GM20431 (cell line): ENCODE measurements around the gene MIDN.
"Not testable (repeated sequence)": the region's sequence is repeated elsewhere in the genome, so short reads cannot be mapped to it uniquely, and the experiment has no call there.

Experiments used
- in situ Hi-C: fragments of 300-500 bp; cut with MseI, MboI; formaldehyde crosslinking; loops from one replicate; pipeline ENCODE4 v1.15.0; 2020; ENCODE audit warnings: low sequenced_read_pairs; ENCODE audit not compliant: unreplicated experiment

MIDN gene

DNA sequence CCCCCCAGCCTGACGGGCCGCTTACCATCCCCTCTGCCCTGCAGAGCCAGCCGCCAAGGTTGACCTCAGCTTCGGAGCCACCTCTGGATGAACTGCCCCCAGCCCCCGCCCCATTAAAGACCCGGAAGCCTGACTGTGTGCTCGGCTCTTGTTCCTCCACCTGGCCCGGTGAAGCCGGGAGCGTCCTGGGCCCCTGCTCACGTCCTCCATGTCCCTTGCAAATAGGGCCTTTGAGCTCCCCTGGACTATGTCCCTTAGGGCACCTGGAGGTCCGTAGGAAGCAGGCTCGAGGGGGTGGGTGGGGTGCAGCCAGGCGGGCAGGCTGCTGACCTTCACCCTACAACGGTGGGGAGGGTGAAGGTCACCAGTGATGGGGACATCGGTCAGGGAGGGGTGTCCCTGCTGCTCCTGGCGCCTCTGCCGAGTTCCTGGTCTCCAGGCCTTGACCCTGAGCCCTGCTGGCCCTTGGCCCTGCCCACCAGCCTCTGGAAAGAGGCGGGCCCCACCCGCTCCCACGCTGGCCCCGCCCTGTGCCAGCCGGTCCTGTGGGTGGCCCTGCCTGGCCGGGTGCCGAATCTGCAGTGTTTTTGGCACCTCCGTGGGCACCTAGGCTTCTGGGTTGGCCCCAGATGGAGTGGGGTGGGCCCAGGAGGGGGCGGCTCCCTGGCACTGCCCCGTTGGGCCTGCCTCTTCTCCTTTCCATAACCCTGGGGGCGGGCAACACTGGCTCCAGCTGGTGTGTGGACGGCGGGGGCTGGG is 3.5 kb upstream of the MIDN start:
- in situ Hi-C loops, result no loop called here

DNA sequence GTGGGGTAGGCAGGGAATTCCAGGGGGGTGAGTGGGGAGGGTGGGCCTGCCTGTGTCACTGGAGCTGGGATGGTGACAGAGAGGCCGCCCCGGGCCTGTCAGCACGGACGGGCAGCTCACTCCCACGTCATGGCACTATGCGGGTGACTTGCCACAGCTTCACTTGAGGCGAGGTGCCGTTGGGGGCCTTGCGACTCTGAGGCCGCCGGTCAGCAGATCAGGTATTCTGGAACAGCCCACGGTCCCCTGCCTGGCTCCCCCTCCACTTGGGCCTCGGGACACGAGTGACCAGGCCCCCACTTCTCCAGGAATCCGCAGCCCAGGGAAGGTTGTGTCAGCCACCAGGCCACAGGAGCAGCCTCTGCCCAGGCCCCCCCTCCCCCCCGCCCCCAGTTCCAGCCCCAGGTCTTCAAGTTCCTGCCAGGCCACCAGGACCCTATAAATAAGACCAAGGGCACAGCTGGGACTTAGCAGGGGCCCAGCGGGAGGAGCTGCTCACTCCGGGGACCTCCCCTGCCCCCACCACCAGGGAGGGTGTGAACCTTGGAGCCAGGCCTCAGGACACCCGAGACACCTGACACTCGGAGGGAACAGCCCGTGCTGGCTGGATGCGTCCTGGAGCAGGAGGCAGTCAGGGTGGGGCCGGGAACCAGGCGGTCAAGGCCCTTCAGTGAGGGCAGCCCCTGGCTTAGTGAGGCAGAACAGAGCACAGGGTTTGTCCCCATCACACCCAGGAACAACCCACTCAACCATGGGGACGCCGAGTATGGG is 2.7 kb upstream of the MIDN start:
- in situ Hi-C loops, result no loop called here

DNA sequence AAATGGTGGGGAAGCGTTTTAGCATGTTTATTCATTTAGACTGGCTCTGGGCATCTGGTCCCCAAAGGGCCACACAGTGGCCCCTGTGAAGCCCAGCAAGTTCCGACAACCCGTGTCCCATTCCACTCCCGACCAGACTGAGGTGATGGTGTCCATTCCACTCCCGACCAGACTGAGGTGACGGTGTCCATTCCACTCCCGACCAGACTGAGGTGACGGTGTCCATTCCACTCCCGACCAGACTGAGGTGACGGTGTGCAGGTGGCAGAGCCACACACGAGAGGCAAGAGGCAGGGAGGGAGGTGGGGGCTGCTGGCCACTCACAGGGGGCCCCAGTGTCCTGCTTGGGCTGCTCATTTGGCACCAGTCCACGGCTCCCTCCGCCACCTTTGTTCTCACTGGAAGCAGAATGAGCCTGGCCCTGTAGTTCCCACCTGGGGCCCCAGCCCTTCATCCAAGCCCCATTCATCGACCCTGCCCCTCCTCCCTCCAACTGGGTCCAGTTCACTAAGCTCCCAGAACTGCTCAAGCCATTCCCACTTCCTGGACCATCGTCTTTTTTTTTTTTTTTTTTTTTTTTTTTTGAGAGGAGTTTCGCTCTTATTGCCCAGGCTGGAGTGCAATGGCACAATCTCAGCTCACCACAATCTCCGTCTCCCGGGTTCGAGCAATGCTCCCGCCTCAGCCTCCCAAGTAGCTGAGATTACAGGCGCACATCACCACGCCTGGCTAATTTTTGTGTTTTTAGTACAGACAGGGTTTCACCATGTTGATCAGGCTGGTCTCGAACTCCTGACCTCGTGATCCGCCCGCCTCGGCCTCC is 1.9 kb upstream of the MIDN start:
- in situ Hi-C loops, result not testable (repeated sequence)

DNA sequence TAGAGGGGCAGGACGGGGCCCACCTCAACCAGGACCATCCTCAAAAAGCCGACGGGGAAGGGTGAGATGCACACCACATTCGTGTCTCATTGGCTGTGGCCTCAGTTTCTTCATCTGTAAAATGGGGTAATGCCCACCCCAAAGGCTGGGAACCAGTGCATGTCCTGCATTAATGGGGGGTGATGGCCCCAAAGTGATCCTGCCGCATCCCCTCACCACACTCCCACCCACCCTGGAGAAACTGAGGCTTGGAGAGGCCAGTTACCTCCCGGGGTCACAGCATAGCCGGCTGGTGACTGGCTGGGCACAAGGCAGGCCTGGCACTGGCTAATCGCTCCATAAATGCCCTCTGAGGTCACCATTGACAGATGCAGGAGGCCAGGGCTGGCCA is 640 bp upstream of the MIDN start:
- in situ Hi-C loops, result no loop called here

DNA sequence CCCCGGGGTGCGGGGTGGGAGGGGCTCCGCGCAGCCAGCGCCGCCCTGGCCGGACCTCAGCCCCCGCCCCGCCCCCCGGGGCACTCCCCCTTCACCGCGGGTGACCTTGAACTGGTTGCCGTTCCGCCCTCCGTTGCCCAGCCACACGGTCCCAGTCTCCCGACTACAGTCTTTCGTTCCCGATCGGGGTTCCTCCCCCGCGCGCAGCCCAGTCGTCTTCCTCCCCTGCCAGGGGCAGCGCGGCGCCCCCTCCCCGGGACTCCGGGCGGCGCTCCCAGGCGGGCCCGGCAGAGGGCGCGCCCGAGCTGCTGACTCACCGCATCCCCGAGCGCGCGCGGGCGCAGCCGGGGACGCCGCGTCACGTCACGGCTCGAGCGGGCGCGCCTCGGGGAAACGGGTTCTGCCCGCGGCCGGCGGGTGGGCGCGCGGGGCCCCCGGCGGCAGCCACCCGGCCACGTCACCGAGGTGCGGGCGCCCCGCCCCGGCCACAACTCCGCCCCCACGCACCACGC is 459 bp downstream of the MIDN start:
- in situ Hi-C loops, result no loop called here

DNA sequence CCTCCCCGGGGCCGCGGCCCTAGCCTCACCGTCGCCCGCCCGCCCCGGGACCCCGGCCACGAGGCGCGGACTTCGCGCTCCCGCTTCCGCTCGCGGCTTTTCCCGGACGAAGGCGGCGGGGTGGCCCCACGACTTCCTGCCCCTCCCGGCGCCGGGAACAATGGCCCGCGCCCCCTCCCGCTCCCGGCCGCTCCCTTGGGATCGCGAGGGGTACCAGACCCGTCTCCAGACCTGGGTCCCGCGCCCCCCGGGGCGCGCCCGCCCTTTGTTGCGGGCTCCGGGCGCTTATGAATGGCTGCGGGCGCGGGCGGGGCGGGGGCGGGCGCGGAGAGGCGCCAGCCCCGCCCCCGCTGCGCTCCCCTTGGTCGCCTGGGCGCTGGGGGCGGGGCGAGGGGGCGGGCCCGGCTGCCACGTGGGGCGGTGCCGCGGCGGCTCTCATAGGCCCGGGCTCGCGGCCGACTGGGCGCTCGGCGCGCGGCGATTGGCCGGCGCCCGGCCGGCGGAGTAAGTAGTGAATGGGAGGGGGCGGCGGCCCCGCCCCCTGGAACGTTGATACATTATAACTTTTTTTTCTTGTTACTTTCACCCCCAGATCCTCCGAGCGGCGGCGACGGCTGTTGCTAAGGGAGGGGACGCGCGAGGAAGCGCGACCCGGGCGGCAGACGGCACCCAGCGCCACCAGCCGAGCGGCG is 1.1 kb downstream of the MIDN start:
- in situ Hi-C loops, result no loop called here

DNA sequence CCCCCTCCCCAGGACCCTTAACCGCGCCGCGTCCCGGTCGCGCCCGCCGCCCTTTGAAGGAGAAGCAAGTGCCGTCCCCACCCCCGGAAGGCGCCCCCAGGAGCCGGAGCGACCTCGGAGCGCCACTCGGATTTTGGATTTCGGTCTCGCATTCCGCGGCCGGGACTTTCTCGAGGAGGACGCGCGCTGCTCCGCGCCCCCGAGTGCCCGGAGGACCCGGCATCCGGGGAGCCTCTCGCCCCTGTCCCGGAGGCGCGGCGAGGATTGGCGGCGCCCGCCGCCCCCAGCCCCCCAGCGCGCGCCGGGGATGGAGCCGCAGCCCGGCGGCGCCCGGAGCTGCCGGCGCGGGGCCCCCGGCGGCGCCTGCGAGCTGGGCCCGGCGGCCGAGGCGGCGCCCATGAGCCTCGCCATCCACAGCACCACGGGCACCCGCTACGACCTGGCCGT is 1.6 kb downstream of the MIDN start:
- in situ Hi-C loops, result no loop called here

DNA sequence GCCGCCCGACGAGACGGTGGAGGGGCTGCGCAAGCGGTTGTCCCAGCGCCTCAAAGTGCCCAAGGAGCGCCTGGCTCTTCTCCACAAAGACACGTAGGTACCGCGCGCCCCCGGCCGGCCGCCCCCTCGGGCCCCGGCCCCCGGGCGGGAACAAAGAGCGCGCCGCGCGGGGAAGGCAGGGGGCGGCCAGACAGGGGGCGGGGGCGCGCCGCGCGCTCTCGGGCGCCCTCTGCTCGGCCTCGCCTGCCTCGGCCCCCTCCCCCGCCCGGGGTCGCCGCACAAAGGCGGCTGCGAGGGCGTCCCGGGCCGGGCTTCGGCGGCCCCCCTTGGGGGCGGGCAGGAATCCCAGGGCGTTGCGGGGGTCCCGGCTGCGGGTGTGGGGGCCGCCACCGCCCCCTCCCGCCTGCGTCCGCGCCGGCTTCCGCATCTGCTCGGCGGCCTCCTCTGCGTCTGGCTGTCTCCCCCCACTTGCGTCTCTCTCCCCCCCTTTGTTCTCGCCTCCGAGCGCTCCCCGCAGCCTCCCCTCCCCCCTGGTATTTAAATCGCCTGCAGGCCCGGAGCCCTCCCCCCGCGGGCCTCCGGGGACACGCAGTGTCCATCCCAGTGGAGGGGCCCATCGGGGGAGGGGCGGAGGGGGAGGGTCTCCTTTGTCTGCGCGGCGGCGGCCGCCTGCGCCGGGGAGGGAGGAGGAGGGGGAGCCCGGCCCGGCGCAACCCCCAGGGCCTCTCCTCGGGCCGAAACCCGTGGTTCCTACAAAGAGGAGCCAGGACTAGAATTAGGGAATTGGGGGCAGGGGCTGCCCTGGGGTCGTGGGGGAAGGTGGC is 2.3 kb downstream of the MIDN start:
- in situ Hi-C loops, result no loop called here

DNA sequence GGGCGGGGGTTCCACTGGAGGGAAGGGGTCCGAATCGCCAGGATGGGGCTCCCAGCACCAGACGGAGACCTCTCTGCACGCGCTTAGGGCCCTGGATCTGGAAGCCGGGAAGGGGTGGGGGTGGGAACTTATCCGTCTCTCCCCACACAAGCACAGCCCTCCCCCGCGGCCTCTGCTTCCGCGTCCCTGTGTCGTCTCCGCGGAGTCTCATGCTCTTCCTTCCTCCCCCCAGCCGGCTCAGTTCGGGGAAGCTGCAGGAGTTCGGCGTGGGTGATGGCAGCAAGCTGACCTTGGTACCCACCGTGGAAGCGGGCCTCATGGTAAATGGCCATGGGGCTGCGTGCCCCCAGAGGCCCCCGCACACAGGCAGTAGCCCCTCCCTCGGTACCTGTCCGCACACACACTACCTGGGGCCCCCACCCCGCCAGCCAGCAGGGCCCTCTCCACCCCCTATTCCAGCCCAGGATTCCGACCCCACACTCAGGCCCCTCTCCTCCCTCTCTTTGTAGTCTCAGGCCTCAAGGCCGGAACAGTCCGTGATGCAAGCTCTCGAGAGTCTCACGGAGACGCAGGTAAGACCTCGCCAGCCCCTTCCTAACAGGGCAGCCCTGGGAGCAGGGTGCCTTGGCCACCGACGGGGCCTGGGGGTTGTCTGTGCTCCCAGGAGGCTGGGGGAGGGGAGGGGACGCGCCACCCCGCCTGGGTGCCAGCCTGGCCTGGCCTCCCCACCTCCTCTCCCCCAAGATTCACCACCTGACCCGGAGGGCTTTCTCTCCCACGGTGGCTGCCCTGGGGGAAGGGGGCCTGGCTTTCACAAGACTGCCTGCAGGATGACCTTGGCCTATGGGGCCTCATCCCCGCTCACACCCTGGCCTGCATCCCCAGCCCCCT is 3.2 kb downstream of the MIDN start:
- in situ Hi-C loops, result no loop called here

DNA sequence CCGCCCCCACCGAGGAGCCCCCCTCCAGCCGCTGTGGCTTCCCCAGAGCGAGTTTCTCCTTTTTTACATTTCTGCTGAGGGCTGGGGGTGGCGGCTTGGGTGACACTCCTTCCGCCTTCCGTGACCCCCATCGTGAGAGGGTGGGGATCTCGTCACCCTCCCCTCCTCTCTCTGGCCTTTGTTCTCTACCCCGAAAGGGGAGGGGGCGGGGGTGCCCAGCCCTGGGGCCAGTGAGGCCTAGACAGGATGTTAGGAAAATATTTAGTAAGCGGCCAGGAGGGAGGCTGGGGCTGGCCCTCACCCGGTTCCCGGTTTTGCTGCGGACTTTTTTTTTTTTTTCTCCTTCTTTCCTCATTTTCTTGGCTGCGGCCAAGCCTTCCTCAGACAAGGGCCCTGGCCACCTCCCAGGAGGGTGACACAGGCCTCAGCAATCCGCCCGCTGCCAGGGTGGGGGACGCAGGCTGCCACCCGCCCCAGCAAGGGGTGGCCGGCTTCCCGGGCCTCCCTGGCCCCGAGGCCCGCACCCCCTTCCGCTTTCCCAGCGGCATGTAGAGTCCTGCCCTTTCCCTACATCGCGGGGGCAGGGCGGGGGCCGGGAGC is 3.9 kb downstream of the MIDN start:
- in situ Hi-C loops, result no loop called here

DNA sequence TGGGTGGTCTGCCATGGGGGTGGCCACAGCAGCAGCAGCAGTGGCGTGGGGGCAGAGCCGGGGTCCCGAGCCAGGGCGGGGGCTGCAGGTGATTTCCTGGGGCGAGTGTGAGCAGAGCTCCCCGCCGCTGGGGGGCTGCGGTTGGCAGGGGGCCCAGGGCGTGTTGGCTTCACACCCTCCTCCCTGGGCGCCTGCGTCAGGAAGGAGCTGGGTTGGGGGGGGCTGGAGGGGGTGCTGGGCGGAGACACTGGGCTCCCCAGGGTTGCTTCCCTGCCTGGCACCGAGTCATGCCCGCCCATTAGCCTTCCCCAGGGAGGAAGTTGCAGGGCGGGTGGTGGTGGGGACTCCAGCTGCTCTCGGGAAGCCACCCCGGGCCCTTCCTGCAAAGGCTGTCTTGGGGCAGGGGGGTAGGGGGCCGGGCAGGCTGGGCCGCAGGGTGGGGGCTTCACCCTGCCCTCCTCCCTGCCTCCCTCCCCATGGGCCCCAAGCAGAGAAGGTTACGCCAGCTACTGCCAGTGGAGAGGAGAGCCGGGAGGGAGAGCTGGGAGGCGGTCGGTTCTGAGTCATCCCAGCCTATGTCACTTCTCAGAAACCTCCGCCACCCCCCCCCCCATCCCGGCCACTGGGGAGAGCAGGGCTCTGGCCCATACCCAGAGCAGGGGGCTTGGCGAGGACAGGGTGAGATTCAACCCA is 4.6 kb downstream of the MIDN start:
- in situ Hi-C loops, result no loop called here

DNA sequence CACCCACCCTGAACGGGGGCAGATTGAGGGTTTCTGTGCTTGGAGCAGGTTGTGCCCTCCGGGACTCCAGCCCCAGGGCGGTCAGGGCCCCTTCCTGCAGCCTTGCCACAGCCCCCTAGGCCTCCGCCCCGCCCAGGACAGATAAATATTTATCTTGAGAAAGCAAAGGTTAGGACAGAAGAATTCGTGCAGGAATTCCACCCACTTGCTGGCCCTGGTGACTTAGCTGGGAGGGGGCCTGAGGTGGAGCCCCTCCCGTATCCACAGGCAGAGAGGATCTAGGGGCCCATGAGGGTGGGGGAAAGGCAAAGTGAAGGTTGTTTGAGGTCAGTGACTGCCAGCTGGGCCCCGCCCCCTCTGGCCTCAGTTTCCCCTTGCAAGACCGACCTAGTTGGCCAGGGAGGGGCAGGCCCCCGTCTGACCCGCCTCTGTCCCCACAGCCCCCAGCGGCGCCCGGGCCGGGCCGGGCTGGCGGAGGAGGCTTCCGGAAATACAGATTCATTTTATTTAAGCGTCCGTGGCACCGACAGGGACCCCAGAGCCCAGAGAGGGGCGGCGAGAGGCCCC is 5.2 kb downstream of the MIDN start:
- in situ Hi-C loops, result no loop called here

DNA sequence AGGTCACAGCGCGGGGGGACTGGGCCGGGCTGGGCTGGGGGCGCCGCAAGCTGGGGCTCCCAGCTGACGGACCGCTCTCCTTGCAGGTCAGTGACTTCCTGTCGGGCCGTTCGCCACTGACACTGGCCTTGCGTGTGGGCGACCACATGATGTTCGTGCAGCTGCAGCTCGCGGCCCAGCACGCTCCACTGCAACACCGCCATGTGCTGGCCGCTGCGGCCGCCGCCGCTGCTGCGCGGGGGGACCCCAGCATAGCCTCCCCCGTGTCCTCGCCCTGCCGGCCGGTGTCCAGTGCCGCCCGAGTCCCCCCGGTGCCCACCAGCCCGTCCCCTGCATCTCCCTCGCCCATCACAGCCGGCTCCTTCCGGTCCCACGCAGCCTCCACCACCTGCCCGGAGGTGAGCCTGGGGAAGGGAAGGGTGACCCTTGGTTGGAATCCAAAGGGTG is 5.7 kb downstream of the MIDN start:
- in situ Hi-C loops, result no loop called here

DNA sequence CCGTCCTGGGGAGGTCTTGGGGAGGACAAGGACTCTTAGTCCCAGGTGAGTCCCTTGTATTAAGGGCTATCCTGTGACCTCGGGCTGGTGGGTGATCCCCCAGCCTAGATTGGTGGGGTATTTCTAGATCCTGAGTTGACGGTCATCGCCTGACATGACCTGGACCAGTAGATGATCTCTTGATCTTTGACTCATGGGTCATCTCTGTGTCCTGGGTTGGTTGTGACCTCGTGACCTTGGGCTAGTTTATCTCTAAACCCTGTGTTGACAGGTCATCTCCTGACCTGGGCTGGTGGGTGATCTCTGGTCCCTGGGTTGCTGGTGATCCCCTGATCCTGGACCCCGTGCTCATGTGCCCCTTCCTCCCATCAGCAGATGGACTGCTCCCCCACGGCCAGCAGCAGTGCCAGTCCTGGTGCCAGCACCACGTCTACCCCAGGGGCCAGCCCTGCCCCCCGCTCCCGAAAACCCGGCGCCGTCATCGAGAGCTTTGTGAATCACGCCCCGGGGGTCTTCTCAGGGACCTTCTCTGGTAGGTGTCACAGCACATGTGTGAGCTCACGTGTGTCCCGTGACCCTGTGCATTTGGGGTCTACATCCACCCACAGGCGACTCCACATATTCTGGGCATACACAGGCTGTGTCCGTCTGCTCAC is 6.3 kb downstream of the MIDN start:
- in situ Hi-C loops, result no loop called here

DNA sequence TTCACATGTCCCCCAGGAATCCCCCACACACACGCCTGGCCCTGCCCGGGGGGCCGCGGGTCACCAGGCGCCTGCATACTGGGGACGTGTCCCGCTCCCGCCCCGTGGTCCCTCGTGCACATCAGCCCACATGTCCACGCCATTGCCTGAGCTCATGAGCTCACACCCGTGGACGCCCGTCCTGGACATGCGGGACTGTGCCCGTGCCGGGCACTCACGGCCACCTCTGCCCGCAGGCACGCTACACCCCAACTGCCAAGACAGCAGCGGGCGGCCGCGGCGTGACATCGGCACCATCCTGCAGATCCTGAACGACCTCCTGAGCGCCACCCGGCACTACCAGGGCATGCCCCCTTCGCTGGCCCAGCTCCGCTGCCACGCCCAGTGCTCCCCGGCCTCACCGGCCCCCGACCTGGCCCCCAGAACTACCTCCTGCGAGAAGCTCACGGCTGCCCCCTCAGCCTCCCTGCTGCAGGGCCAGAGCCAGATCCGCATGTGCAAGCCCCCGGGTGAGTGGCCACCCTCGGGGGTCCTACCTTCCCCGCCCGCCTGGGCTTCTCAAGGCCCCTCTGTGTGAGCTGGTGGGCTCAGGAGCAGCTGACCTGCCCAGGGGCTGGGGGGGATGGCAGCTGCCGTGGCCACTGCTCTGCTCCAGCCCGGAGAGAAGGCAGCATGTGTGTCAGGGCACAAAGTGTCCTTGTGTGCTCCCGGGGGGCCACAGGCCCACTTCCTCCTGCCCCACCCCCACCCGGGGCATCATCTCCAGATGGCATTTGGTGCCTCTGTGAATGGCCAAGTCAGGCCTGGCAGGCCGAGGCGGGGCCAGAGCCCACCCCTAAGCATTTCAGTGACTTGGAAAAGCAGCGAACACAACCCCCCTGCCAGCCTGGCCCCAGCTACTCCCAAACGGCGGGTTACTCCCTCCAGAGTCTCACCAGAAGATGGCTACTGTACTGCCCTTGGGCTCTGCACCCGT is 7.1 kb downstream of the MIDN start:
- in situ Hi-C loops, result no loop called here
